GM19467 (cell line): Measurements from ENCODE around the gene LRAT.
"Not testable (repeated sequence)": the region's sequence is repeated elsewhere in the genome, so short reads cannot be mapped to it uniquely, and the experiment has no call there.

Experiments used
- ATAC-seq: cut with Tn5 transposase; IDR thresholded peaks from one replicate; pipeline ENCODE4 v1.9.1; 2021; ENCODE audit warnings: mild to moderate bottlenecking, moderate library complexity; ENCODE audit not compliant: unreplicated experiment

LRAT gene

DNA sequence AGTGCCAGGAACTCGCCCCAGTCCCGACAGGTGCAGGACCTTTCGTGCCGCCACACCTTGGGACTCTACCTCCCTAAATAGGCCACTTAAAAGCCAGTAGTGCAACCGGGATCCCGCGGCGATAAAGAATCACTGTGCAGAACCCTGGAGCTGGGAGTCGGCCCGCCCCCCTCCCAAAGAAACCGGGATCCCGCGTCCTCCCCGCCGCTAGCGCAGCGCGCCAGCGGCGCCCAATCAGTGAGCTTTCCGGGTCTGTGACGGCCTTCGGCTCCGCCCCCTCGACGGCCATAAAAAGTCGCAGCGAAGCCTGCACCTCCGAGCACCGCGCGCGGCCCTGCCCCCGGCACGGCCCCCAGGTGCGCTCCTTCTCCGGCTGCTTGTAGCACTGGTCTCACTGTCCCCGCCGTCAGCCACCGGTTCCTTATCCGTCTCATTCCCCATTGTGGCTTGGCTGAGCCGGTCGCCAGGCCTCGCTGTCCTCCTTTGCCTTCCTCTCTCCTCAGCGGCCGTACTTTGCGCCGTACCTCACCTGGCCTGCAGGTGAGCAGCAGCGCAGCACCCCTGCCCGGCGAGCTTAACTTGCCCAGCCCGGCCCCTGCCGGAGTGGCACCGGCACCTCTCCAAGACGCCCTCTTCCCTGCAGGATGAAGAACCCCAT lies at the start of gene LRAT:
Gene LRAT, plus strand, starts transcription at position 318 of the 658 bp plus-strand sequence. Its CDS starts 327 bp downstream, at position 645.
- no peak for ATAC-seq

DNA sequence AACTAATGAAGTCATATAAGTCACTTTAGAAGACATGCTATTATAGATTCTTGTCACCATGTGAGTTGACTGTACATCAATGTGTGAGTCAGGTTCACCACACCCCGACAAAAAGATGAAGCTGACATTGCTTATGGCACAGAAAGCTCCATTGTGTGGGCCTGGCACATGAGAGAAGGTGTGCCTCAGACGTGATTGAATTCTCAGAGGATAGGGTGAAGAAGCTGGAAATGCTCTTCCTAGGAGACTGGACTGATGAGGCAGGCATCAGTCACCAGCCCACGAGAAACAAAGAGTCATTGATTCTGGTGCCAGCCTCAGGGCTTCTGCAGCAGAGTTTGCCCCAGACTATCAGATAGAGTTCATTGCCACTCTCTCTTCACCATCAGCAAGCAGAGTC lies 35.9 kb upstream of the LRAT start:
- no peak for ATAC-seq

DNA sequence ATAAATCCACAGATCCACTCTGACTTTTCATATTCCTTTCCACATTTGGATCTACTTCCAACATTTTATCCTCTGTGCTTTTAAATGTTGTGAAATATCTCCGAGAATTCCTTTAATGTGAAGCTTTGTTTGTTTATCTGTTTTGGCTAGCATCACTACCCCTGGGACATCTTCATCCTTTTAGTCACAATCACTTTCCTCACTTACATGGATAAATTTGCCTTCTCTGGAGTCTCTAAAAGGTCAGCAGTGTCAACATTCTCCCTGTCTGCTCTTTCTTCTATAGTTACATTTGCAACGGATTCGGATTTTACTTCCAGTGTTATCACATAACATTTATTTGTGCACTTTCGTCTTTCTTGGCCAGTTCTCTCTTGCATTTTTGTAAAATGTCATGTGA lies 34.2 kb upstream of the LRAT start:
- ATAC-seq: no peak

DNA sequence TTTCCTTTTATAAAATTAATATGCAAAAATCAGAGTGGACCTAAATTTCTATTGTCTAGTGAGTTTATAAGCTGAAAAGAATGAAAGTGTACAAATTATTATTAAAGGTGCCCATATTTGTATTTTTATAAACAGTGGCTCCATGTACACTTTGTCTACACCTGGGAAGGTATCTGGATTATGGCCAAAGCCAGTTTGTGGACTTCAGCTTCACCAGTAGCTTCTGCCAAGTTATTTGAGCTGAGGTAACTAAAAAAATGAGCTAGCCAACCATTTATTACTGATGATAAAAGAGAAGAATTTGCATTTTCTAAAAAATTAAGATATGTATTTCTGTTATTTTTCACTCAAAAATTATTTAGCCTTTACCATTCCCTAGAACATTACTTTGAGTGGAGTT lies 32.3 kb upstream of the LRAT start:
- no peak for ATAC-seq

DNA sequence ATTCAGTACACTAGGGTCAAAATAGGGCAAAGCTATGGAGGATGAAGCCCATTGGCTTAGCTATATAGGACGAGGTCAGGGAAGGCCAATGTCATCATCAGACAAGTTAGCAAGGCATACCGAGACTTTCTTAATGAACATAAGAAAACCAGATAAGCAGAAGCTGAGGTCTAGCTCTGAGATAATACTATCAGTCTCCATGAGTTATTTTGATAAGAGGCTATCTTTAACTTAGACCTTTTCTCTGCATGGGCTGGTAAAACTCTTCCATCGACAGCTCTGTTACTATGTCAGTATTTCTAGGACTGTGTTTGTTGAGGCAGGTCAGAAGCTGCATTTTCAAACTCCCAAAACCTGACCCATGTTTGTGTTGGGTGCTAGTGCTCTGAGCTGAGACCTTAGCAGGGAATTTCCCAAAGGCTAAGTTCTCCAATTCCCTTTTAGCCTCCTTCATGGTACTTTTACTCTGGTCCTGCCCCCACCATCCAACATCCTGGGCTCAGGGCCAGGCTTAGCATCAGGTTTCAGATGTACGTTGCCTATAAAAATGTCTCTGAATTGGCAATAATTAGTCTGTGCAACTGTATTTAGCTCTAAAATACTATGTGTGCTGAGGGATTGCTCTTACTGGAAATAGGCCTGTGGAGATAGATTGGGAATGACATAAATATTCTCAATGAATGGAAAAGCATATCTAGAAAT lies 29.3 kb upstream of the LRAT start:
- ATAC-seq: no peak

DNA sequence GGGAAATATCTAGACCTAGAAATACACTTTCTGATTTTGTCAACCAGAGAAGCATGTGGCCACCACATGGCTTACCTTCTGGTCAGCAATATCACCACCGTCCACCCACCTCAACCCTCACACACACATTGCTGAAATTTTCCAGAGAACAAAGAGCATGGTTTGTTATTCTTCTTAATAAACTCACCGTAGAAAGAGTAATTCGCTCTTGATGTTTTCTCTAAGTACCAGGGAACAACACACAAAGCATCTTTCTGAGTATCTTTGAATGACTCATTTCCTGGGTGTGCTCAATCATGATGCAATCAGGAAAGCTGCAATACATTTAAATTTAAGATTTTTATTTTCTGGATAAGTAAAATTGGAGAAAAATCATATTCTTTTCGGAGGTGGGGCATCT lies 24.7 kb upstream of the LRAT start:
- no peak for ATAC-seq

DNA sequence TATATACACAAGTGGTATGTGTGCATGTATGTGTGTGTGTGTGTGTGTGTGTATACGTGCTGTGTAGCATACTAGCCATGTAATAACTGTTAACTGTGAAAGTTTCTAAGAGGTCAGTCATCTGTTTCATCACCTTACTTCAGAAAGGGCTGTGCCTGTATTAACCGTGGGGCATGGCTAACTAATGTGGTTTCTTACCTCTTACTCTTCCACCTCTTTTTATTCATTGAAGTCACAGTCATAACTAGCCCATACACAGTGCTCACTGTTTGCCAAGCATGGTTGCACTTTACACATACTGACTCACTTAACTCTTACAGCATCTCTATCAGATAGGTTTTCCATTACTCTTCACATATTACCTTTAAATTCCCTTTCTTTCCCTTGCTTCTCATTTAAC lies 23.7 kb upstream of the LRAT start:
- ATAC-seq: no peak

DNA sequence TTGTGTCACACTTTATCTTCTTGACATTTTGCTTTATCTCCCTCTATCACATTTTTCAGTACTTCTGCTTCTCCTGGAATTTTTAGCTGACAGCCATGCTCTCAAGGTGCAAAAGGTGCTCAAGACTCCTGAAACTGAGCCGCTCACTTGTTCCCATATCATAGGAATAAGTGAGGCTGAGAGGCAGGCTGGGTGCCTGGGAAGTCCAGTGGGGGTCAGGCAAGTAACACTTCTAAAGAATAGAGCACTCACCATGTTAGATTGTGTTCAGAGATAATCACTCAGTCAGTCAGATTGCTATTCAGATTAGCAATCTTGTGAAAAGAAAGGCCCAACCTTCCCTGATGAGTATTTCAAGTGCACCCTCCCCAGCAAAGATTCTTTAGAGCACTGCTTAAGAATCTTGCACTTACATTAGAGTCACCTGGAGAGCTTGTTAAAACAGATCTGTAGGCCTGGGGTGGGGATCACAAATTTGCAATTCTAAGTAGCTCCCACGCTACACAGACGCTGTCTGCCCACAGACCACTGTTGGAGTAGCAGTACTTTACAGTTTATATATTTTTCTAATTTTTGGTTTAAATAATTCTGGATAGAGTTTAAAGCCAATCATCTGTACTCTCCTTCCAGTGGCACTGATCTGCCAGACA lies 23.1 kb upstream of the LRAT start:
- no peak for ATAC-seq

DNA sequence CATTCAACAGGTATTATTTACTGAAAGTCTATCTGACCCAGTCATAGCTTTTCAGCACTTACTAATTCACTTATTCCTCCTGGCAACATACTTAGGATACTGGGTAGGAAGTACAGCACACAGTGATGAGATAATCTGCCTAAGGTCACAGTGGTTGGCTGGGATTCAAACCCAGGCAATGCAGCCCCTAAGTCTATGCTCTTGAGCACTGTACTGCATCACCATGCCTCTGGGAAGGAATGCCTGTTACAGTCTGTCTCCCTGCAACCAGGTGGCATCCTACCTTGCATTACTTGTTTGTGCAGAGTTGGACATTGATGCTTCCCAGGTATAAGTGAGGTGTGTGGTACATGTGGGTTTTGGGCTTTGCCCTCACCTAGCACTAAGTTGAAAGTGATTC lies 21.5 kb upstream of the LRAT start:
- no peak for ATAC-seq

DNA sequence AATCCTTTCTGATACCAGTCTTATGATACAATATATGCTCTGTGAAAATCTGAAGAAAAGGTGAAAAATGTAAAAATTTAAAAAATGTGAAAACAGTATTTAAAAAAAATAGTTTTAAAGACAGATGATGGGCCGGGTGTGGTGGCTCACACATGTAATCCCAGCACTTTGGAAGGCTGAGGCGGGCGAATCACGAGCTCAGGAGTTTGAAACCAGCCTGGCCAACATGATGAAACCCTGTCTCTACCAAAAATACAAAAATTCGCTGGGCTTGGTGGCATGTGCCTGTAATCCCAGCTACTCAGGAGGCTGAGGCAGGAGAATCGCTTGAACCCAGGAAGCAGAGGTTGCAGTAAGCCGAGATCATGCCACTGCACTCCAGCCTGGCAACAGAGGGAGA lies 20.2 kb upstream of the LRAT start:
- ATAC-seq: not testable (repeated sequence)

DNA sequence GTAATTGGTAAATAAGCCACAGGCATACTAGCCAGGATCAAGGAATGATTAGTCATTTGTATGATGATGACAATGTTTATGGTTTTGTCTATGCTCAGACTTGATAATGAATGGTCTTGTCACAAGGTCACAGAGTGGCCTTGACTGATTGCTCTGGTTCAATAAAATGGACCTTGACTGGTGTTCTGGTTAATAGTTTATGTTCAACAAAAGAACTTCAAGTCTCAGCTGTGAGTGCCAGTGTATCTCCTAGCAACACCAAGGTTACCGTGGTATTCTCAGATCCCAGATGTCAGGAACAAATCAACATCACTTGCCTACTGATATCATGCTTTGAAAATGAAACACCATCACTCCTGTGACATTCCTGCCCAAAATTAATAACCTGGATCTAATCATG lies 16.3 kb upstream of the LRAT start:
- no peak for ATAC-seq

DNA sequence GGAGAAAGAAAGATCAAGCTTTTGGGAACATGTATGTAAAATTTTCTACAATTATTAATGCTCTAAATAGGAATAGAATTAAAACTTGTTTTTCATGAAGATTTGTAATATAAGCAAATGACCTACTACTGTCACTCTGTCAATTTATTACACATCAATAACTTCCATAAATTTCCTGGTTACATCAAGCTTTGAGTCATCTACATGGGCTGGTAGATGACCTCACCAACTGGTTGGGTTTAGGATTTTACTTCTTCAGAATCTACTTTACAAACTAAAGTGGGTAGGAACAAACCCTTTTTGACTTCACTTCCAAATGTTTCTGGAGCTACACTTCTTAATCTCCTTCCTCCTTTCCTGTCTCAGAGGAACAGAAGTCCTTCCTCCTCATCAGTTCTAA lies 12.0 kb upstream of the LRAT start:
- ATAC-seq: no peak

DNA sequence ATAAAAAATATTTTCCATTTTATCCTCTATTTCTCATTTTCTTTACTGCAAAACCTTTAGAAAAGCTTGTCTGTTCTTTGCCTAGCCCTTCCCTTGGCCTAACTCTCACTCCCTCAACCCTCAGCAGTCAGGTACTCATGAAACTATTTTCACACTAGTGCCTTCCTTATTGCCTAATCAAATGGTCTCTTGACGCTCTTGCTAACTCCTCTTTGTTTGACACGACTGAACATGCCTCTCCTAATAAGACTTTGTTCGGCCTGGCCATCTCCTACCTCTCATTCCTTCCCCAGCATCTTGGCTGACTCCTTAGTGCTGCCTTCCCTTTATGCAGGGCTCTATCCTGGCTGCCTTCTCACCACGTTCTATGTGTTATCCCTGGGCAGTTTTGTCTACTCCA lies 11.1 kb upstream of the LRAT start:
- ATAC-seq: no peak

DNA sequence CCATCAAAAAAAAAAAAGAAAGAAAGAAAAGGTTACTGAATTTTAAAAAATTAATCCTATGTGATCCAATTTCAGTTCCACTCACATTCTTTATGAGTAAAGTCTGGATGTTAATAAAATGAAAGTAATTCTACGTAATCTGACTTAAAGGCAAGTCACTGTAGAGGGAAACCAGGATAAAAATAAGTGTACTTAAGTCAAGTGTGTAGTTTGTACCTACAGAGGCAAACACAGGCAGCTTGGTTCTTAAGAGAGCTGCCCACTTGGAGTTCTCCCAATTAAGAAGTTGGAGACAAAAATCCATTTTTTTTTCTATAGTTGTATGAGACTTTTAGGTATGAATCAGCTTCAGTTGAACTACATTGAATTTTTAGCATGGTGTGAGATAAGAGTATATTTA lies 7.0 kb upstream of the LRAT start:
- ATAC-seq: no peak

DNA sequence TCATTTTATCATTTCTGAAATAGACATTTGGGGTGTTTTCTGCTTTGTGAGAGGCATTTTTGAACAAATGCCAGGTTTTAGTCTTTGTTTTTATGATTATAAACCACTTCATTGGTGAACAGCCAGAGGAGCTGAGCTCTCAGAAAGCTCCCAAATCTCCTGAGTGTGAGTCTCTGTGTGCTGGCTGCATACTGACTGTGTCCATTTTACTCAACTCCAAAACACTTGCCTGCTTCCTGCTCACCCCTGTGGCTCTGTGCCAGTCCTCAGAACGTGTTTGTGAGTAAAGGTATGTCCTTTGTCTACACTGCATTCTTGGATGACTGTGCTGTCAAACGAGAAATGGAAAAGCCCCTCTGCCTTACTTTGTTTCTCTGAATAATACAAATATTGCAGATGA lies 5.4 kb upstream of the LRAT start:
- ATAC-seq: no peak

DNA sequence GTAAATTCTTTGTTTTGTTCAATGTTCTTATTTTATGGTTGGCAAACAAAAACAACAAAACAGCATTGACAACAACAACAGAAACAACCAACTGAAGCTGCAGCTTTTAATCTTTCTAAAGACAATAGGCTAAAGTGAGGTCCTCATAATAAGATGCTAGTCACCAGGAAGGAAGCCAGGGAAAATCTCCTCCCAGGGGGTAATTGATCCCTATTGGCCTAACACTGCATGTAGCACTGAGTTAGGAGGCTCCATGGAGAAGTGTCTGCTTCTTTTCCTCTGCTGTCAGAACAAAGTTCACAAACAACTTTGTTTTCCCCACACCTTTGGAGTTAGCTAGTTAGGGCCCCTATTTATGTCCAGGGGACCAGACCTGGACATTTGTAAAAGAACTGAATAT lies 4.7 kb upstream of the LRAT start:
- no peak for ATAC-seq

DNA sequence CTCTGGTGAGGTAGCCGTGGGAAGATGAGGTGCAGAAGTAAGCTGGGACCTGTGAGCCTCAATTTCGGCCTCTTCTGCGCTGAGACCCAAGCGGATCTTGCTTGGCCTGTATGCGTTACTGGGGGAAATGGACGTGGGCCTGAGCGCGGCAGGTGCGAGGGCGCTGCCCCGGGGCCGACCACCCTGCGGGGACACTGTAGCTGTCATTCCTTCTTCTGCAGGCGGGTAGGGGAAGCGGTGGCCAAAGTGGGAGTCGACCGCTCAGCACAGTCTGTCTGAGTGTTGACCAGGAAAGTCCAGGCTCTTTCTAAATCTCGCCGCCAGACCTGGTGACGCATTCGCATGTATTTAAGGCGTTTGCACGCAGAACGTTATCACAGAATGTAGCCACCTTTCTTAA lies 3.3 kb upstream of the LRAT start:
- no peak for ATAC-seq

DNA sequence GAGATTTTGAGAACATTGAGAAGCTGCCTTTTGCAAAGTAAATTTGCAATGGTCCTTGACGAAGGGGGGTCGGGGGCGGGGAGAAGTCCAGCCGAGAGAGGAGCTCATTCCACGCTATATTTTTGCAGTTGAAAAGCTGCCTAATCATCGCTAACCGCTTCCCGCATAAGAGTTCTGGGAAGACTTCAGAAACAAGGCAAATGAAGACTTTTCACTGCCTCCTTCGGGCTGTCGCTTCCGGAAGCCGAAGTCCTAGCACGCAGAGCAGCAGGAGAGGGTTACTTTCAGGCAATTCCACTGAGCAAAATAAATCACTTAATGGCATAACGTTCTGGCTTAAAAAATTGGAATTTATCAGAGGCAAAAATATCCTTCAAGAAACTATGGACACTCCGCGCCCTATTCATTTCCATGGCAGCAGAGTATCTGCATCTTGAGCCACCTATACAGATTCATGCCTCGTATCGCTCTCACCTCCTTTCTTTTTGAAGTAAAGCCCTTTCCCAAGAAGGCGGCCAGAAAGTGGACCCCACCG lies 2.6 kb upstream of the LRAT start:
- ATAC-seq: no peak

DNA sequence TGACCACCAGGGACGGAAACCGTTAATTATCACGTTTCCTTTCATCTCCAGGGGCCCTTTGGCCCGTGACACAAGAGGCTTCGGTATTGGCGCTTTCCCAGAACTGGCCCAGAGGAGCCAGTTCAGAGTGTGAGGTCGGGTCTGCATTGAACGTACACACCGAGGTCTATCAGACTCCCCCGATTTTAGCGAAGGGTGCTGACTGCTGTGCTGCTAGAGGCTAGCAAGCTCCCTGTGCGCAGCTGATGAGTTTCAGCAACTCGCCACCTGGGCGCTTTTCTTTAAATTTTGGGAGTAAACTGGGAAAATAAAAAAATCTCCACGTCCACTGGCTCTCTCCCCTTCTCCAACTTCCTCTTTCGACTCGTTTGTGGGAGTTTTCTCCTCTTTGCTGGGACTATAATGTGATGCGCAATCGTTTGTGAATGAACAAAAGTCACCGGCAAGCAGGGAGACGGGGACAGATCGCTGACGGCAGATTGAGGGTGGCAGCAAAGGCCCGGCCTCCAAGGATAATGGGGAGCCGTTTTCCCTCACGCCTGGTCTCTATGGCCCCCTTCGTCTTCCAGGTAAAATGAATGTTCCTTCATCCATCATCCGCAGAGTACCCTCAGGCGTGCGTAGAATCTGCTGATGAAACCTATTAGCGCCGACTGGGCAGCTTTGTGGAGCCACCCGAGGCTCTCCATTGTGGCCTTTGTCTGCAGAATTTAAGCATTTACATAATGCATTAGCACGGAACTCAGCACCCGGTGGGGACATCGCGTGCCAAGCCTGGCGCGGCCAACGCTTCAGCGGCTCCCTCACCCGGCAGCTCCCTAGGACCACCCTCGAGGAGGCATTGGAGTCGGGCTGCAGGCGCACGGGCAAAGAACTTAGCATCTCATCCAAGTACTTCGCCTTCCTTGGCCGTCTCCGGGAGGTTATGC lies 1.6 kb upstream of the LRAT start:
- ATAC-seq: no peak

DNA sequence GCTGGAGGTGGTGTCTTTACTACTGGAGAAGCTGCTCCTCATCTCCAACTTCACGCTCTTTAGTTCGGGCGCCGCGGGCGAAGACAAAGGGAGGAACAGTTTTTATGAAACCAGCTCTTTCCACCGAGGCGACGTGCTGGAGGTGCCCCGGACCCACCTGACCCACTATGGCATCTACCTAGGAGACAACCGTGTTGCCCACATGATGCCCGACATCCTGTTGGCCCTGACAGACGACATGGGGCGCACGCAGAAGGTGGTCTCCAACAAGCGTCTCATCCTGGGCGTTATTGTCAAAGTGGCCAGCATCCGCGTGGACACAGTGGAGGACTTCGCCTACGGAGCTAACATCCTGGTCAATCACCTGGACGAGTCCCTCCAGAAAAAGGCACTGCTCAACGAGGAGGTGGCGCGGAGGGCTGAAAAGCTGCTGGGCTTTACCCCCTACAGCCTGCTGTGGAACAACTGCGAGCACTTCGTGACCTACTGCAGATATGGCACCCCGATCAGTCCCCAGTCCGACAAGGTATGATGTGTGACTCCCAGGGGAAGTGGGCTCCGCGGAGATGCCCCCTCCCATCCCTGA lies 634 bp downstream of the LRAT start:
- no peak for ATAC-seq

DNA sequence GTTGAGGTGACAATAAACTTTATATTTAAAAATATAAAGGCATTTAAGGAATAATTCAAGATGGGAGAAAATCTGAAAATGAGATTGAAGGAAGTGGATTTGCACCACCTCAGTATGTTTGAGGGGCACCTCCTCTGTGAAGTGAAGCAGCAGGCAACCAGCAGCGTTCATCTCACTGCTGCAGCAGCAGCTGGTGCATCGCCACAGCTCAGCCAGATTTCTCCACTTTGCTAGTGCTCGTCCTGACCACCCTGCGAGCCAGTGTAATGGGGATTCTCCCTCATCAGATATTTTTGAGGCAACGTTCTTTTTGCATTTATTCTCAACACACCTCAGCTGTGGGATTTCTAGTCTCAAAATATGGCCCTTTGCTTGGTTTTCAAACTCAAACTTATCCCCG lies 13.9 kb downstream of the LRAT start:
- ATAC-seq: no peak
